K562 (cell line): ENCODE measurements around the gene GPATCH4.
"Not testable (repeated sequence)": the region's sequence is repeated elsewhere in the genome, so short reads cannot be mapped to it uniquely, and the experiment has no call there.

ENCODE experiments used
- KDM1A ChIP-seq, 2 experiments: fragments of 450-650 bp; IDR thresholded peaks; 2 replicates each; pipeline ENCODE4 v1.6.1; 2016; ENCODE audit warnings: mild to moderate bottlenecking in 2 of 2
- SIN3B ChIP-seq: fragments of 450-650 bp; IDR thresholded peaks from 2 replicates; pipeline ENCODE4 v1.6.1; 2017; ENCODE audit warnings: low read depth, mild to moderate bottlenecking, moderate library complexity
- U2AF2 ChIP-seq: fragments of 200-400 bp; formaldehyde crosslinking; optimal IDR thresholded peaks from 2 replicates; pipeline ENCODE3; 2017; ENCODE audit warnings: low read depth, mild to moderate bottlenecking, low read length
- TF ChIP-seq, protein P1 (sequence below), 2 experiments: fragments of 450-650 bp; formaldehyde crosslinking in 1 of 2; IDR thresholded peaks; 2 replicates each; pipeline versions ENCODE4 v1.4.0 to v1.6.1; 2014 to 2020; ENCODE audit warnings: mild to moderate bottlenecking in 2 of 2, borderline replicate concordance in 1 of 2, low read depth in 1 of 2

DNA sequence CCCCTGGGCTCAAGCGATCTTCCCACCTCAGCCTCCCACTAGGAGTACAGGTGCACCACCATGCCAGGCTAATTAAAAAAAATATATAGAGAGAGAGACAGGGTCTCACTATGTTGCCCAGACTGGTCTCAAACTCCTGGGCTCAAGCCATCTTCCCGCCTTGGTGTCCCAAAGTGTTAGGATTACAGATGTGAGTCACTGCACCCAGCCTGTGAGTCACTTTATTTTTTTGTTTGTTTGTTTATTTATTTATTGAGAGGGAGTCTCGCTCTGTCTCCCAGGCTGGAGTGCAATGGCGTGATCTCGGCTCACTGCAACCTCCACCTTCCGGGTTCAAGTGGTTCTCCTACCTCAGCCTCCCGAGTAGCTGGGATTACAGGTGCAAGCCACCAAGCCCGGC, 13.4 kb downstream of the GPATCH4 start:
- TF ChIP-seq SIN3B; KDM1A (IDR thresholded peaks at IDR 0.05); U2AF2: not testable (repeated sequence)
- TF ChIP-seq, protein P1, sequence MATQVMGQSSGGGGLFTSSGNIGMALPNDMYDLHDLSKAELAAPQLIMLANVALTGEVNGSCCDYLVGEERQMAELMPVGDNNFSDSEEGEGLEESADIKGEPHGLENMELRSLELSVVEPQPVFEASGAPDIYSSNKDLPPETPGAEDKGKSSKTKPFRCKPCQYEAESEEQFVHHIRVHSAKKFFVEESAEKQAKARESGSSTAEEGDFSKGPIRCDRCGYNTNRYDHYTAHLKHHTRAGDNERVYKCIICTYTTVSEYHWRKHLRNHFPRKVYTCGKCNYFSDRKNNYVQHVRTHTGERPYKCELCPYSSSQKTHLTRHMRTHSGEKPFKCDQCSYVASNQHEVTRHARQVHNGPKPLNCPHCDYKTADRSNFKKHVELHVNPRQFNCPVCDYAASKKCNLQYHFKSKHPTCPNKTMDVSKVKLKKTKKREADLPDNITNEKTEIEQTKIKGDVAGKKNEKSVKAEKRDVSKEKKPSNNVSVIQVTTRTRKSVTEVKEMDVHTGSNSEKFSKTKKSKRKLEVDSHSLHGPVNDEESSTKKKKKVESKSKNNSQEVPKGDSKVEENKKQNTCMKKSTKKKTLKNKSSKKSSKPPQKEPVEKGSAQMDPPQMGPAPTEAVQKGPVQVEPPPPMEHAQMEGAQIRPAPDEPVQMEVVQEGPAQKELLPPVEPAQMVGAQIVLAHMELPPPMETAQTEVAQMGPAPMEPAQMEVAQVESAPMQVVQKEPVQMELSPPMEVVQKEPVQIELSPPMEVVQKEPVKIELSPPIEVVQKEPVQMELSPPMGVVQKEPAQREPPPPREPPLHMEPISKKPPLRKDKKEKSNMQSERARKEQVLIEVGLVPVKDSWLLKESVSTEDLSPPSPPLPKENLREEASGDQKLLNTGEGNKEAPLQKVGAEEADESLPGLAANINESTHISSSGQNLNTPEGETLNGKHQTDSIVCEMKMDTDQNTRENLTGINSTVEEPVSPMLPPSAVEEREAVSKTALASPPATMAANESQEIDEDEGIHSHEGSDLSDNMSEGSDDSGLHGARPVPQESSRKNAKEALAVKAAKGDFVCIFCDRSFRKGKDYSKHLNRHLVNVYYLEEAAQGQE (IDR thresholded peaks at IDR 0.05; ENCODE audit: borderline replicate concordance) = not testable (repeated sequence)
- TF ChIP-seq, protein P1 (CRISPR knock-in tag; IDR thresholded peaks at IDR 0.05; ENCODE audit: low read depth) = not testable (repeated sequence)
